Measurements from ENCODE around the gene C6orf120.

DNA sequence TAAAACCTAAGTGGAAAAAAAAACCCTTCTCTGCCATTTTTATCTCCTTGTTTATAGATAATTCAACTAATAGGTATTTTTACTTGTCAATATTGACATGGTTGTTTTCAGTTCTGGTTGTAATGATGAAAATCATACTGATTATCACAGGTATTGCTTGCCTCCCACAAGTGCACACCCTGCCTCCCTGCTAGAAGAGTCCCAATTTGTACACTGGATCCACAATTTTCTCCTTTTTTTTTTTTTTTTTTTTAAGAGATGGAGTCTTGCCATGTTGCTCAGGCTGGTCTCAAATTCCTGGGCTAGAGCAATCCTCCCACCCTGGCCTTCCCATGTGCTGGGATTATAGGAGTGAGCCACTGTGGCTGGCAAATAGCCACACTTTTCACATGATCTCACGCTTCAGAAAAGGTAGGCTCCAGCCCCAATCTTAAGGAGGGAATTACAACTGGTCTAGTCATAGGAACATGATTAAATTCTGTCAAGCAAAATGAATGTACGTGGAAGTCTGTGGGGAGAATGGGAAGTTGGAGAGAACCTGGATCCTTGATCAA is 37.1 kb downstream of the C6orf120 start:
- TF ChIP-seq, protein P1, sequence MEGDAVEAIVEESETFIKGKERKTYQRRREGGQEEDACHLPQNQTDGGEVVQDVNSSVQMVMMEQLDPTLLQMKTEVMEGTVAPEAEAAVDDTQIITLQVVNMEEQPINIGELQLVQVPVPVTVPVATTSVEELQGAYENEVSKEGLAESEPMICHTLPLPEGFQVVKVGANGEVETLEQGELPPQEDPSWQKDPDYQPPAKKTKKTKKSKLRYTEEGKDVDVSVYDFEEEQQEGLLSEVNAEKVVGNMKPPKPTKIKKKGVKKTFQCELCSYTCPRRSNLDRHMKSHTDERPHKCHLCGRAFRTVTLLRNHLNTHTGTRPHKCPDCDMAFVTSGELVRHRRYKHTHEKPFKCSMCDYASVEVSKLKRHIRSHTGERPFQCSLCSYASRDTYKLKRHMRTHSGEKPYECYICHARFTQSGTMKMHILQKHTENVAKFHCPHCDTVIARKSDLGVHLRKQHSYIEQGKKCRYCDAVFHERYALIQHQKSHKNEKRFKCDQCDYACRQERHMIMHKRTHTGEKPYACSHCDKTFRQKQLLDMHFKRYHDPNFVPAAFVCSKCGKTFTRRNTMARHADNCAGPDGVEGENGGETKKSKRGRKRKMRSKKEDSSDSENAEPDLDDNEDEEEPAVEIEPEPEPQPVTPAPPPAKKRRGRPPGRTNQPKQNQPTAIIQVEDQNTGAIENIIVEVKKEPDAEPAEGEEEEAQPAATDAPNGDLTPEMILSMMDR (conservative IDR thresholded peaks at IDR 0.05) = no peak
- no peak for TF ChIP-seq ZFX (IDR thresholded peaks at IDR 0.05)

Data from C4-2B (cell line).